GM19099 (cell line): ENCODE results near the gene YWHAG.
A peak's percentile ranks its signal among the peaks of the same experiment; 100 is the strongest.

ENCODE experiments used
- POLR2A ChIP-seq: IDR thresholded peaks from 3 replicates; pipeline ENCODE4 v1.6.1; 2011; ENCODE audit warnings: low read depth; ENCODE audit not compliant: insufficient read length; ENCODE audit errors: extremely low read depth

The YWHAG gene

GRCh38 chr7:76338298-76339084, 20.3 kb downstream of the YWHAG start:
- TF ChIP-seq POLR2A, result no peak

- TF ChIP-seq POLR2A, result no peak
These were observed 21.6 kb downstream of the YWHAG start for GRCh38 chr7:76337147-76337546.

GRCh38 chr7:76336094-76336493, 22.7 kb downstream of the YWHAG start:
- no peak for TF ChIP-seq POLR2A

GRCh38 chr7:76334320-76334967, 24.3 kb downstream of the YWHAG start:
- TF ChIP-seq POLR2A, result no peak

GRCh38 chr7:76333511-76334101, 25.2 kb downstream of the YWHAG start:
- TF ChIP-seq POLR2A, result no peak

GRCh38 chr7:76332078-76332477, 26.7 kb downstream of the YWHAG start:
- TF ChIP-seq POLR2A, result no peak

- TF ChIP-seq POLR2A, result no peak
These were observed 28.1 kb downstream of the YWHAG start for GRCh38 chr7:76330673-76331072.

- TF ChIP-seq POLR2A, result no peak
These were observed 28.5 kb downstream of the YWHAG start for GRCh38 chr7:76330261-76330660.

- no peak for TF ChIP-seq POLR2A
These were observed 29.3 kb downstream of the YWHAG start for GRCh38 chr7:76329479-76329878.

GRCh38 chr7:76328389-76328788, 30.4 kb downstream of the YWHAG start:
- TF ChIP-seq POLR2A, result no peak

GRCh38 chr7:76327610-76328009, 31.2 kb downstream of the YWHAG start:
- TF ChIP-seq POLR2A, result no peak

- no peak for TF ChIP-seq POLR2A
These were observed 32.1 kb downstream of the YWHAG start for GRCh38 chr7:76326646-76327233.

GRCh38 chr7:76325811-76326210, 33.0 kb downstream of the YWHAG start:
- no peak for TF ChIP-seq POLR2A

GRCh38 chr7:76325092-76325491, 33.7 kb downstream of the YWHAG start:
- TF ChIP-seq POLR2A, result no peak

GRCh38 chr7:76318488-76319353, 40.1 kb downstream of the YWHAG start:
- TF ChIP-seq POLR2A, result no peak

GRCh38 chr7:76317782-76318487, 40.9 kb downstream of the YWHAG start:
- TF ChIP-seq POLR2A, result peak; percentile 86
